GM23338 (cell line): ENCODE measurements around the gene DNAH17.

Source experiments
- CREB1 ChIP-seq: fragments of 250-450 bp; sonication (Bioruptor Pico); IDR thresholded peaks from 2 replicates; pipeline ENCODE4 v1.5.0; 2020; ENCODE audit warnings: low read depth, mild to moderate bottlenecking, moderate library complexity
- POLR2AphosphoS5 ChIP-seq: IDR thresholded peaks from 2 replicates; pipeline ENCODE4 v1.6.1; 2016; ENCODE audit warnings: antibody characterized with exemption, low read depth
- TF ChIP-seq, protein P1 (sequence below), 2 experiments: fragments of 200-600 bp in 1 of 2; sonication (generic) in 1 of 2; conservative IDR thresholded peaks; 2 replicates each; pipeline versions ENCODE4 v1.5.1 to v1.6.1; 2016 to 2017; ENCODE audit warnings: antibody characterized with exemption in 2 of 2, low read depth in 2 of 2, mild to moderate bottlenecking in 2 of 2, moderate library complexity in 1 of 2

DNA sequence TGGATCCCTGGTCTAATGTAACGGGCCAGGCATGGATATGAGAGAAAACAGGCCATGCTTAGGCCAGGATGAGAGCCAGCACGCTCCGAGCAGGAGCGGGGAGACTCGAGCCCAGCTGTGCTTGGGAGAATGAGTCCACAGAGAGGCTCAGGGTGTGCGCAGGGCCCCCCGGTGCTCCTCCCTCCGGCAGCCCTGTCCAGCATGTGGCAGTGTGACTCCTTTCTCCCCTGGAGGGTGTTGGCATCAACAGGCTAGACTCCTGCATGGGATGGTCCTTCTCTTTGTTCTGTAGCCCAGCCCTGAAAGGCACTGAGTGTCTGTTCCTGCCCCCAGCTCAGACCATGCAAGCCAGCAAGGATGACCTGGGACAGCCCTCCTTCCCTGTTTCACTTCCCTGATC lies 175.3 kb downstream of the DNAH17 start:
- TF ChIP-seq CREB1 (CRISPR knock-in tag) (no peak), POLR2AphosphoS5 (no peak)
- TF ChIP-seq, protein P1, sequence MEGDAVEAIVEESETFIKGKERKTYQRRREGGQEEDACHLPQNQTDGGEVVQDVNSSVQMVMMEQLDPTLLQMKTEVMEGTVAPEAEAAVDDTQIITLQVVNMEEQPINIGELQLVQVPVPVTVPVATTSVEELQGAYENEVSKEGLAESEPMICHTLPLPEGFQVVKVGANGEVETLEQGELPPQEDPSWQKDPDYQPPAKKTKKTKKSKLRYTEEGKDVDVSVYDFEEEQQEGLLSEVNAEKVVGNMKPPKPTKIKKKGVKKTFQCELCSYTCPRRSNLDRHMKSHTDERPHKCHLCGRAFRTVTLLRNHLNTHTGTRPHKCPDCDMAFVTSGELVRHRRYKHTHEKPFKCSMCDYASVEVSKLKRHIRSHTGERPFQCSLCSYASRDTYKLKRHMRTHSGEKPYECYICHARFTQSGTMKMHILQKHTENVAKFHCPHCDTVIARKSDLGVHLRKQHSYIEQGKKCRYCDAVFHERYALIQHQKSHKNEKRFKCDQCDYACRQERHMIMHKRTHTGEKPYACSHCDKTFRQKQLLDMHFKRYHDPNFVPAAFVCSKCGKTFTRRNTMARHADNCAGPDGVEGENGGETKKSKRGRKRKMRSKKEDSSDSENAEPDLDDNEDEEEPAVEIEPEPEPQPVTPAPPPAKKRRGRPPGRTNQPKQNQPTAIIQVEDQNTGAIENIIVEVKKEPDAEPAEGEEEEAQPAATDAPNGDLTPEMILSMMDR (conservative IDR thresholded peaks at IDR 0.05; ENCODE audit: low read depth in 2 of 2) = no peak
